Renal cortical epithelial cell (primary cell): ENCODE data around the gene TRIM2. TPM values are rescaled to one million over a fixed set of nuclear protein-coding genes. Genes with fewer than 3 reads are reported as not detected.

Experiments used
- DNase-seq: peaks from one replicate; pipeline ENCODE4 v3.0.0-alpha.2; 2011; ENCODE audit warnings: low read depth
- total RNA-seq: library from RNA; depleted of rRNA; stranded (reverse); fragments of >200 nt; gene quantifications from 2 replicates; pipeline ENCODE4 v1.2.3, GENCODE V29; 2014

The TRIM2 gene
- total RNA-seq, 1 donor from 2014 or later: 181 TPM

DNA sequence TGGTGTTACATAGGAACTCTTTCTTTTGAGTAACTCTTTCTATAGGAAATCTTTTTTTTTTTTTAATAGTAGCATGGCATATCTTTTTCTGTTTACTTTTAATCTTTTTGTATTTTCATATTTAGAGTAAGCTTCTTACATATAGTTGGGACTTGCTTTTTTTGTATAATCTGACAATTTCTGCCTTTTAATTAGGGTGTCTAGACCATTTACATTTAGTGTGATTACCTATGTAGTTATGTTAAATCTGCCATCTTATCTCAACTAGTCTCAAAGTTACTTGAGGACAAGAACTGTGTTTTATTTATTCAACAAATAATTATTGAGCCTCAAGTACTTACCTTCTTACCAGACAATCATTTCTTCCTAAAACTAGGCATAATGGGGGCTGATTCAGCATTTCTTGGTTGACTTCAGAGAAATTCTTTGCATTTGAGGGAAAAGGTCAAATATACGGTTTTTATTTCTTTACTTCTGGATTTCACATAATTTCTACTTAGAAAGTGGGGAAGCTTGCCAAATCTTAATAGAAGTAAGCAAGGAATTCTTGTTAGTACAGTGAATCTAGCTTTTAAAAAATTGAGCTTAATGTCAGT, 168.8 kb downstream of the TRIM2 start:
- no peak for DNase-seq

- DNase-seq: no peak
Observed at GRCh38 chr4:153374442-153374841, 170.2 kb downstream of the TRIM2 start.

GRCh38 chr4:153375303-153375702, 171.1 kb downstream of the TRIM2 start:
- no peak for DNase-seq

- DNase-seq: no peak
Observed at GRCh38 chr4:153383131-153383530, 178.9 kb downstream of the TRIM2 start.

DNA sequence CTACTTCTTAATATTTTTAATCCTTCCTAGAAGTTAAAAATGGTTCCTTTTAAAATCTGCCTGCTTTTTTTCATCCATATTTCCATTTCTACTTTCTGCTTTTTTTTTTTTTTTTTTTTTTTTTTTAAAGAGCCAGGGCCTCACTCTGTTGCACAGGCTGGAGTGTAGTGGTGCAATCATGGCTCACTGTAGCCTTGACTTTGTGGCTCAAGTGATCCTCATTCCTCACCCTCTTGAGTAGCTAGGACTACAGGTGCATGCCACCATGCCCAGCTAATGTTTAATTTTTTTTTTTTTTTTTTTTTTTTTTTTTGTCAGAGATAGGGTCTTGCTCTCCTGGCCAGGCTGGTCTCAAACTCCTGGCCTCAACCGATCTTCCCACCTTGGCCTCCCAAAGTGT, 179.9 kb downstream of the TRIM2 start:
- DNase-seq: no peak

DNA sequence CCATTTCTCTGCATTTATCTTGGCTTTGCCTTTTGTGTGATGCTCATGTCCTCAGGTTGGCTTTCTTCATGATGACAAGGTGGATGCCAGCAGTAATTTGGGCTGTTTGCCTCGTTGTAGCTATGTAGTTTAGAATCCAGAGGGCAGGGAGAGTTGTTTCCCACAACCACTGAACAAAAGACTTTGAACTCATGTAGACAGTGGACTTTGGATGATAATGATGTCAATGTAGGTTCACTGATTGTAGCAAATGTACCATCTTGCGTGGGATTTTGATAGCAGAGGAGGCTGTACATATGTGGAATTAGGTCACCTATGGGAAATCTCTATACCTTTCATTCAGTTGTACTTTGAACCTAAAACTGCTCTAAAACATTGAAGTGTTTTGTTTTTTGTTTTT, 181.5 kb downstream of the TRIM2 start:
- DNase-seq: no peak

DNA sequence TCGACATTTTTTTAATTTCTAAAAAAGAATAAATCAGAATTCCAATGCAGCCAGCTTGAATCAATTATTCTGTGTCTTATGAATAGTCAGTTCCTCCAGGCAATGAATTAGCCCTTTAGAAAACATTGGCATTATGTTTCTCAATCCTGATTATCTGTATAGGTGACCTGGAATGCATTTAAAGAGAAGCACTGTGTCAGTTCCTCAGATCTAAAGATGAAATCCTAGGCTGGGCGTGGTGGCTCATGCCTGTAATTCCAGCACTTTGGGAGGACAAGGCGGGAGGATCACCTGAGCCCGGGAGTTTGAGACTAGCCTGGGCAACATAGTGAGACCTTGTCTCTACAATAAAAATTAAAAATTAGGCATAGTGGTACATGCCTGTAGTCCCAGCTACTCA, 183.7 kb downstream of the TRIM2 start:
- no peak for DNase-seq

Other genes starting within 250 kb of the TRIM2 start
- 2.4 and 9.0 TPM in 2 replicates for gene MND1, start 140.2 kb downstream of the TRIM2 start, total RNA-seq